ENCODE results near the gene WNT1. TPM values are rescaled to one million over a fixed set of nuclear protein-coding genes. Genes with fewer than 3 reads are reported as not detected.
A peak's percentile ranks its signal among the peaks of the same experiment; 100 is the strongest.

WNT1 gene
- polyA plus RNA-seq, 1 donor from 2014 or later: not detected

- no peaks in the 10 kb centered on the region for H3K79me2 ChIP-seq (replicated peaks; ENCODE audit: insufficient read depth, low read length)
- H3F3A ChIP-seq (ENCODE audit: insufficient read depth, low read length, poor library complexity, severe bottlenecking): peaks cover 3% of the 10 kb centered on the region
- no peaks in the 10 kb centered on the region for H3K36me3 ChIP-seq (ENCODE audit: insufficient read depth, low read length)
- no peak overlapping the region for H3K4me2 ChIP-seq (ENCODE audit: low read length)
- H3K9me3 ChIP-seq (ENCODE audit: low read length): no peaks in the 10 kb centered on the region
- TF ChIP-seq TAF1 (IDR thresholded peaks at IDR 0.05; ENCODE audit: low read depth) (no peak), POLR2AphosphoS5 (IDR thresholded peaks at IDR 0.05) (no peak), SMC3 (conservative IDR thresholded peaks at IDR 0.05; ENCODE audit: poor library complexity) (no peak), CTCF (IDR thresholded peaks at IDR 0.05; ENCODE audit: poor library complexity, severe bottlenecking) (no peak), MXI1 (conservative IDR thresholded peaks at IDR 0.05; ENCODE audit: poor library complexity, severe bottlenecking) (no peak), RAD21 (conservative IDR thresholded peaks at IDR 0.05) (no peak)
- peak overlapping the region; percentile 84 for H3K4me3 ChIP-seq (ENCODE audit: low read length)
- H4K20me1 ChIP-seq (ENCODE audit: insufficient read depth): no peaks in the 10 kb centered on the region
- peak overlapping the region; percentile 94 for H3K27ac ChIP-seq (ENCODE audit: low read length)
- H3K9me2 ChIP-seq (ENCODE audit: insufficient read depth, low read length): no peaks in the 10 kb centered on the region
- H3K27me3 ChIP-seq (ENCODE audit: insufficient read depth, low read depth, low read length): no peaks in the 10 kb centered on the region
- H2AFZ ChIP-seq (ENCODE audit: low read depth, low read length): no peak overlapping the region
- H3K9ac ChIP-seq (ENCODE audit: low read length): peak overlapping the region; percentile 96
These were observed 41.6 kb downstream of the WNT1 start for GRCh38 chr12:49019443-49020324.

DNA sequence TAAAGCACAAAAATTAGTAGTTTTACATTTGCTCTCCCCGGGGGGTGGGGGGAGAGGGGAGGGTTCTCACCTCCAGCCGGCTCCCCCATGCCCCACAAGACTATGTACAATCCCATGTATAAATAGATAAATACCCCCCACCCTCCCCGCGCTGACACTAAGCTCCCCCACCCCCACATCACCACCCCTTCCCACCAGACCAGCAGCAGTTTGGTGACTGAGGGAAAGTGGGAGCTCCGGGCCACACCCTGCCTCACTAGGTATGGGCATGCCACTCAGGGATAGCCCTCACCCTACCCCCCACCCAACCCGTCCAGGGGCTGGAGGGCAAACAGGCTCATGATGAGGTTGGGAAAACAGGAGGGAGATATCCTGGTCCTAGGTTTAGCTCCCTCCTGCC, 42.3 kb downstream of the WNT1 start:
- peaks cover 3% of the 10 kb centered on the region for H3F3A ChIP-seq (ENCODE audit: insufficient read depth, low read length, poor library complexity, severe bottlenecking)
- H3K4me2 ChIP-seq (ENCODE audit: low read length): no peak overlapping the region
- no peak overlapping the region for H3K9ac ChIP-seq (ENCODE audit: low read length)
- H2AFZ ChIP-seq (ENCODE audit: low read depth, low read length): no peak overlapping the region
- H3K9me2 ChIP-seq (ENCODE audit: insufficient read depth, low read length): no peaks in the 10 kb centered on the region
- TF ChIP-seq EP300 (conservative IDR thresholded peaks at IDR 0.05; ENCODE audit: poor library complexity, severe bottlenecking) (no peak), POLR2AphosphoS5 (IDR thresholded peaks at IDR 0.05) (no peak), SMC3 (conservative IDR thresholded peaks at IDR 0.05; ENCODE audit: poor library complexity) (no peak), MXI1 (conservative IDR thresholded peaks at IDR 0.05; ENCODE audit: poor library complexity, severe bottlenecking) (no peak), EZH2 (IDR thresholded peaks at IDR 0.05; ENCODE audit: borderline replicate concordance, insufficient read depth, low read length, poor library complexity, severe bottlenecking) (no peak), REST (IDR thresholded peaks at IDR 0.05; ENCODE audit: borderline replicate concordance) (no peak), TAF1 (IDR thresholded peaks at IDR 0.05; ENCODE audit: low read depth) (no peak), RAD21 (conservative IDR thresholded peaks at IDR 0.05) (no peak), CTCF (IDR thresholded peaks at IDR 0.05; ENCODE audit: poor library complexity, severe bottlenecking) (no peak)
- H3K79me2 ChIP-seq (replicated peaks; ENCODE audit: insufficient read depth, low read length): no peaks in the 10 kb centered on the region
- H4K20me1 ChIP-seq (ENCODE audit: insufficient read depth): no peaks in the 10 kb centered on the region
- H3K27ac ChIP-seq (ENCODE audit: low read length): no peak overlapping the region
- H3K36me3 ChIP-seq (ENCODE audit: insufficient read depth, low read length): no peaks in the 10 kb centered on the region
- H3K27me3 ChIP-seq (ENCODE audit: insufficient read depth, low read depth, low read length): no peaks in the 10 kb centered on the region
- no peaks in the 10 kb centered on the region for H3K9me3 ChIP-seq (ENCODE audit: low read length)
- H3K4me3 ChIP-seq (ENCODE audit: low read length): no peak overlapping the region
